GM21390 (cell line): Measurements from ENCODE around the gene PHACTR2.

ENCODE experiments used
- ATAC-seq: cut with Tn5 transposase; IDR thresholded peaks from one replicate; pipeline ENCODE4 v1.9.1; 2021; ENCODE audit not compliant: unreplicated experiment

Gene PHACTR2

GRCh38 chr6:143674483-143675381 lies 3.0 kb upstream of the PHACTR2 start:
- ATAC-seq, result no peak

GRCh38 chr6:143675382-143675900 lies 2.3 kb upstream of the PHACTR2 start:
- no peak for ATAC-seq

- ATAC-seq, result no peak
Measured at GRCh38 chr6:143675946-143676345, 1.8 kb upstream of the PHACTR2 start.

GRCh38 chr6:143676437-143677045 lies 1.2 kb upstream of the PHACTR2 start:
- no peak for ATAC-seq

- ATAC-seq, result no peak
Measured at GRCh38 chr6:143677577-143677890, 231 bp upstream of the PHACTR2 start.

- no peak for ATAC-seq
Measured at GRCh38 chr6:143679041-143679440, 1.3 kb downstream of the PHACTR2 start.

GRCh38 chr6:143680141-143680540 lies 2.4 kb downstream of the PHACTR2 start:
- ATAC-seq, result no peak

- no peak for ATAC-seq
Measured at GRCh38 chr6:143682805-143683204, 5.0 kb downstream of the PHACTR2 start.

GRCh38 chr6:143684486-143684885 lies 6.7 kb downstream of the PHACTR2 start:
- no peak for ATAC-seq

- ATAC-seq, result no peak
Measured at GRCh38 chr6:143685653-143686052, 7.9 kb downstream of the PHACTR2 start.

GRCh38 chr6:143687591-143687990 lies 9.8 kb downstream of the PHACTR2 start:
- no peak for ATAC-seq

GRCh38 chr6:143688681-143689080 lies 10.9 kb downstream of the PHACTR2 start:
- ATAC-seq, result no peak

- no peak for ATAC-seq
Measured at GRCh38 chr6:143689852-143690251, 12.1 kb downstream of the PHACTR2 start.

GRCh38 chr6:143691155-143691554 lies 13.4 kb downstream of the PHACTR2 start:
- no peak for ATAC-seq

GRCh38 chr6:143691900-143692636 lies 14.3 kb downstream of the PHACTR2 start:
- no peak for ATAC-seq

- no peak for ATAC-seq
Measured at GRCh38 chr6:143692696-143693095, 14.9 kb downstream of the PHACTR2 start.

- no peak for ATAC-seq
Measured at GRCh38 chr6:143694013-143694412, 16.2 kb downstream of the PHACTR2 start.

- ATAC-seq, result no peak
Measured at GRCh38 chr6:143694560-143694959, 16.8 kb downstream of the PHACTR2 start.

GRCh38 chr6:143695130-143695968 lies 17.6 kb downstream of the PHACTR2 start:
- no peak for ATAC-seq

GRCh38 chr6:143695969-143696663 lies 18.4 kb downstream of the PHACTR2 start:
- ATAC-seq, result no peak
